Heart right ventricle (tissue), 16 donors: ENCODE results near the gene PCBD2. TPM values are rescaled to one million over a fixed set of nuclear protein-coding genes. Genes with fewer than 3 reads are reported as not detected.
"Not testable (repeated sequence)": the region's sequence is repeated elsewhere in the genome, so short reads cannot be mapped to it uniquely, and the experiment has no call there.

ENCODE experiments used
- ATAC-seq, 8 donors: fragments of 200-7000 bp; cut with Tn5 transposase; one replicate each; pipeline ENCODE4 v1.9.1; 2020; ENCODE audit warnings: mild to moderate bottlenecking in 8 of 8, moderate library complexity in 8 of 8, moderate number of reproducible peaks in 1 of 8
- DNase-seq, 2 donors: peaks; one replicate each; pipeline ENCODE4 v3.0.0-alpha.2; 2020
- H3K27ac ChIP-seq, 10 donors: fragments of 200-600 bp; sonication (generic) in 2 of 10; one replicate each; pipeline versions ENCODE4 v1.5.0 to v1.8.0; 2020 to 2022; ENCODE audit warnings: mild to moderate bottlenecking in 3 of 10
- H3K27me3 ChIP-seq, 7 donors: fragments of 200-600 bp; one replicate each; pipeline ENCODE4 v1.8.0; 2021 to 2022; ENCODE audit warnings: mild to moderate bottlenecking in 2 of 7
- H3K36me3 ChIP-seq, 9 donors: fragments of 200-600 bp; sonication (generic) in 1 of 9; one replicate each; pipeline versions ENCODE4 v1.5.0 to v1.8.0; 2020 to 2022; ENCODE audit warnings: mild to moderate bottlenecking in 2 of 9
- H3K4me1 ChIP-seq, 9 donors: fragments of 200-600 bp; sonication (generic) in 1 of 9; one replicate each; pipeline versions ENCODE4 v1.5.0 to v1.8.0; 2020 to 2022; ENCODE audit warnings: mild to moderate bottlenecking in 4 of 9
- H3K4me3 ChIP-seq, 10 donors: fragments of 200-600 bp; sonication (generic) in 2 of 10; one replicate each; pipeline versions ENCODE4 v1.5.0 to v1.8.0; 2020 to 2022; ENCODE audit warnings: mild to moderate bottlenecking in 7 of 10, moderate library complexity in 2 of 10
- H3K9me3 ChIP-seq, 11 donors: fragments of 200-600 bp in 10 of 11; sonication (generic) in 2 of 11; one replicate each; pipeline versions ENCODE4 v1.5.0 to v1.8.0; 2013 to 2022; ENCODE audit warnings: mild to moderate bottlenecking in 2 of 11, control low read depth in 1 of 11, moderate library complexity in 1 of 11
- WGBS, 2 donors: extraction: QIAGEN DNeasy Blood & Tissue Kit; methylation state at CpG; one replicate each; pipeline ENCODE4 v1.1.7; 2013; ENCODE audit warnings: inconsistent platforms in 1 of 2; 5-methylcytosine and 5-hydroxymethylcytosine counted together
- intact Hi-C, 10 donors: fragments of 100-400 bp; cut with DNase I; formaldehyde crosslinking; loops; one replicate each; pipeline versions ENCODE4 v1.11.1 to v1.14.2; 2022
- polyA plus RNA-seq, 2 donors: library from polyadenylated mRNA; stranded (reverse); fragments of 200-250 nt; gene quantifications; one replicate each; pipeline ENCODE4 v1.2.3, GENCODE V29; 2013
- total RNA-seq, 10 donors: library from RNA; stranded (reverse); fragmentation: NEBNext Ultra II Directional in 3 of 10; extraction: Animal tissue kit (Norgen Biotek cat#: 25700) in 3 of 10; gene quantifications; one replicate each; pipeline versions ENCODE4 v1.2.1 to v1.2.4, GENCODE V29; 2021 to 2023
- TF ChIP-seq, protein P1 (sequence below), 9 donors: fragments of 200-600 bp; sonication (generic) in 2 of 9; IDR thresholded peaks; one replicate each; pipeline versions ENCODE4 v1.5.0 to v1.8.0; 2021 to 2022; ENCODE audit warnings: antibody characterized with exemption in 9 of 9, mild to moderate bottlenecking in 5 of 9, moderate library complexity in 1 of 9
- donor health status: Arrhythmogenic right ventricular cardiomyopathy.
- donor health status: ischemic (EF 13 %, LVEDD 7.1; RV severe dilation, severe dysfunction).
- donor health status: healthy with polysubstance abuse.
- donor health status: DM: no; HTN: yes; CAD: no.
- donor health status: DM: no; HTN: no; CAD: no.
- donor health status: ischemic (EF 25% LVEDD 6.9; RV normal size, moderate dysfunction).
- donor health status: ischemic (EF 25% LVEDD 5.7; RV mildly dilated, moderate dysfunction).
- donor health status: healthy.
- donor health status: DM: yes; HTN: yes; CAD: no.
- donor health status: Ischemic cardiomyopathy.
- donor health status: ischemic (EF 35%, LVEDD 5.7; RV mildly dilated, moderate dysfunction).
- donor health status: nonischemic (EF 11% LVEDD 7.7; RV severe dilation, severe dysfunction).
- donor health status: DM: yes; HTN: yes; CAD: no.
- donor health status: PGD.
- donor health status: ischemic (EF 29% LVEDD 5.4; RV normal size, mild dysfunction).
- donor health status: nonischemic (EF 23%, LVEDD 6.1; RV moderate dilation, normal function).

Gene PCBD2
- total and polyA plus RNA-seq, 12 donors, result 6.9 to 36.4 (median 24.5) TPM

DNA sequence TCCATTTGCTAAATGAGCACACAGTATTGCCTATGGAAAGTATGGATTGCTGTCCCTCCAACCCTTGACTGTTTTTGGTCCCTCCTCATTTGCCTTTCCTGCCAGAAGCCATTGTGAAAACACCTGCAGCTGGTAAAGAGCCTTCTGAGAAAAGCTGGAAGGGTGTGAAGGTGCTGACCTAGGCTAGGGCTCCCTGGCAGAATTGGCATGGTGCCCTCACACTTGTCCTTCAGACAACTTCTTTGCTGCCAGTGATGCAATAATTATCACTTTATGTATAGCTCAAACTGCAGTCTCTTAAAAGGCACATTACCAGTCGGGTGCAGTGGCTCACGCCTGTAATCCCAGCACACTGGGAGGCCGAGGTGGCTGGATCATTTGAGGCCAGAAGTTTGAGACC is 26.5 kb upstream of the PCBD2 start:
- Histone ChIP-seq H3K9me3 (no peaks in the 10 kb centered on the region), H3K36me3 (peaks cover 0 to 6% (median 0%) of the 10 kb centered on the region in 9 donors), H3K4me3 (no peak overlapping the region), H3K27ac (no peak overlapping the region), H3K27me3 (no peaks in the 10 kb centered on the region), H3K4me1 (peaks cover 3 to 45% (median 31%) of the 10 kb centered on the region in 9 donors)
- ATAC-seq (no peak), DNase-seq (no peak)
- TF ChIP-seq, protein P1, sequence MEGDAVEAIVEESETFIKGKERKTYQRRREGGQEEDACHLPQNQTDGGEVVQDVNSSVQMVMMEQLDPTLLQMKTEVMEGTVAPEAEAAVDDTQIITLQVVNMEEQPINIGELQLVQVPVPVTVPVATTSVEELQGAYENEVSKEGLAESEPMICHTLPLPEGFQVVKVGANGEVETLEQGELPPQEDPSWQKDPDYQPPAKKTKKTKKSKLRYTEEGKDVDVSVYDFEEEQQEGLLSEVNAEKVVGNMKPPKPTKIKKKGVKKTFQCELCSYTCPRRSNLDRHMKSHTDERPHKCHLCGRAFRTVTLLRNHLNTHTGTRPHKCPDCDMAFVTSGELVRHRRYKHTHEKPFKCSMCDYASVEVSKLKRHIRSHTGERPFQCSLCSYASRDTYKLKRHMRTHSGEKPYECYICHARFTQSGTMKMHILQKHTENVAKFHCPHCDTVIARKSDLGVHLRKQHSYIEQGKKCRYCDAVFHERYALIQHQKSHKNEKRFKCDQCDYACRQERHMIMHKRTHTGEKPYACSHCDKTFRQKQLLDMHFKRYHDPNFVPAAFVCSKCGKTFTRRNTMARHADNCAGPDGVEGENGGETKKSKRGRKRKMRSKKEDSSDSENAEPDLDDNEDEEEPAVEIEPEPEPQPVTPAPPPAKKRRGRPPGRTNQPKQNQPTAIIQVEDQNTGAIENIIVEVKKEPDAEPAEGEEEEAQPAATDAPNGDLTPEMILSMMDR (IDR thresholded peaks at IDR 0.05), result no peak
- intact Hi-C loops, result no loop called here
- 84 to 86% methylated on average over 3 of the region's 3 CpGs for WGBS, 2 donors

DNA sequence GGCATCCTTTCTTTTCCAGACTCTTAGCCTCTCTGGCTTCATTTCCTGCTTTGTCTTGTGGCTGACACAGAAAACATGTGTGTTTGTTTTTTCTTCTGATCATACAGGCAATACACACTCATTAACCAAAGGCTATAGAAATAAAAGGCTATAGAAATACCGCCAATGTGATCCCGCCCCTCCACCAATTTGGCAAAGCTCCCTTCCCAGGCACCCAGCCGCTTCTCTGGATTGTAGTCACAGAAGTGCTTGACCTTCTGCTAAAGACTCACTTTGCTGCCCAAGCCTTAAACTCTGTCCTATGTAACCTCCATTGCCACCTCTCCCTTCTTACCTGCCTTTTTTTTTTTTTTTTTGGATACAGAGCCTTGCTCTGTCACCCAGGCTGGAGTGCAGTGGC is 25.5 kb upstream of the PCBD2 start:
- Histone ChIP-seq H3K27me3 (no peaks in the 10 kb centered on the region), H3K4me1 (peaks cover 3 to 39% (median 24%) of the 10 kb centered on the region in 9 donors), H3K36me3 (peaks cover 0 to 6% (median 0%) of the 10 kb centered on the region in 9 donors), H3K4me3 (no peak overlapping the region), H3K9me3 (no peaks in the 10 kb centered on the region), H3K27ac (peak overlapping the region in 1 of 10 donors; percentile 1)
- WGBS, 2 donors, result 66 to 69% methylated on average over 3 of the region's 3 CpGs
- intact Hi-C loops, result no loop called here
- ATAC-seq, result no peak
- DNase-seq, result no peak
- TF ChIP-seq, protein P1 (IDR thresholded peaks at IDR 0.05), result no peak

- 71 to 85% methylated on average over 1 to 2 of the region's 3 CpGs for WGBS, 2 donors
- intact Hi-C loops, H3K27ac ChIP-seq, H3K36me3 ChIP-seq, ATAC-seq, H3K4me3 ChIP-seq, DNase-seq, H3K27me3 ChIP-seq, H3K9me3 ChIP-seq: not testable (repeated sequence)
- H3K4me1 ChIP-seq, result peaks cover 0 to 28% (median 13%) of the 10 kb centered on the region in 9 donors
These were observed 24.0 kb upstream of the PCBD2 start for GRCh38 chr5:134880937-134881336.

GRCh38 chr5:134881711-134882110 is 23.2 kb upstream of the PCBD2 start:
- H3K9me3 ChIP-seq, H3K27ac ChIP-seq, ATAC-seq, DNase-seq, intact Hi-C loops, H3K36me3 ChIP-seq, H3K27me3 ChIP-seq, H3K4me3 ChIP-seq: not testable (repeated sequence)
- peaks cover 0 to 20% (median 13%) of the 10 kb centered on the region in 9 donors for H3K4me1 ChIP-seq
- WGBS, 2 donors, result 93 to 94% methylated on average over 16 to 26 of the region's 30 CpGs

- 89 to 90% methylated on average over 14 of the region's 14 CpGs for WGBS, 2 donors
- no peaks in the 10 kb centered on the region for H3K27me3 ChIP-seq
- TF ChIP-seq, protein P1 (IDR thresholded peaks at IDR 0.05), result no peak
- DNase-seq, result no peak
- H3K27ac ChIP-seq, result no peak overlapping the region
- peaks cover 0 to 48% (median 6%) of the 10 kb centered on the region in 9 donors for H3K36me3 ChIP-seq
- intact Hi-C loops, result no loop called here
- no peak for ATAC-seq
- no peak overlapping the region for H3K4me3 ChIP-seq
- no peaks in the 10 kb centered on the region for H3K4me1 ChIP-seq
- no peaks in the 10 kb centered on the region for H3K9me3 ChIP-seq
These were observed 17.3 kb upstream of the PCBD2 start for GRCh38 chr5:134887593-134888159.
